Measurements from ENCODE around the gene C12orf43.

C12orf43 gene

DNA sequence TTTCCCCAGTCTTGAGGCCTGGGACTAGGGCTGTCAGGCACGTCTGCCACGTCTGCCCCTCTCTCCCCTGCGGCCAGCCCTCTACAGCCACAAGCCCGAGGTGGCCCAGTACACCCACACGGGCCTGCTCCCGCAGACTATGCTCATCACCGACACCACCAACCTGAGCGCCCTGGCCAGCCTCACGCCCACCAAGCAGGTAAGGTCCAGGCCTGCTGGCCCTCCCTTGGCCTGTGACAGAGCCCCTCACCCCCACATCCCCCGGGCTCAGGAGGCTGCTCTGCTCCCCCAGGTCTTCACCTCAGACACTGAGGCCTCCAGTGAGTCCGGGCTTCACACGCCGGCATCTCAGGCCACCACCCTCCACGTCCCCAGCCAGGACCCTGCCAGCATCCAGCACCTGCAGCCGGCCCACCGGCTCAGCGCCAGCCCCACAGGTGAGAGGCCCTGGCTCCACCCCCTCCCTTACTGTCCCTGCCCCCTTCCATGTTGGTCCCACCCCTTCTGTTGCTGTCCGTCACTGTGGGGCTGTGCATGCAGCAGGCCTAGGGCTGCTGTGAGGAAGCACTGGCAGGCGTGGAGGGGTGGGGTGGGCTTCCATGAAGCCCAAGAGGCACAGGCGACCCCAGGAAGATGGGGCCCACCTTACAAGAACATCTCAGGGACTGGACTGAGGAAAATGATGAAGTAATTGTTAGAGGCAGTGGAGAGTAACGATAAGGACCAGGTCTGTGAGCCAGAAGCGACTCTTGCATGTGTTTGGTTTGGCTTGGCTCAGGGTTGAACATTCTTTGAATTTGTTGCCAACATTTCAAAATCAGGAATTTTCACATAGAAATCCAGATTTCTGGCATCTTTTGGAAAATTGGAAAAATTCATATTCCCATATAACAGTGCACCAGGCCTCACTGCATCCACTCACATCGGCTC, 16.8 kb downstream of the C12orf43 start:
- DNase-seq (ENCODE audit: low read depth), result no peak

DNA sequence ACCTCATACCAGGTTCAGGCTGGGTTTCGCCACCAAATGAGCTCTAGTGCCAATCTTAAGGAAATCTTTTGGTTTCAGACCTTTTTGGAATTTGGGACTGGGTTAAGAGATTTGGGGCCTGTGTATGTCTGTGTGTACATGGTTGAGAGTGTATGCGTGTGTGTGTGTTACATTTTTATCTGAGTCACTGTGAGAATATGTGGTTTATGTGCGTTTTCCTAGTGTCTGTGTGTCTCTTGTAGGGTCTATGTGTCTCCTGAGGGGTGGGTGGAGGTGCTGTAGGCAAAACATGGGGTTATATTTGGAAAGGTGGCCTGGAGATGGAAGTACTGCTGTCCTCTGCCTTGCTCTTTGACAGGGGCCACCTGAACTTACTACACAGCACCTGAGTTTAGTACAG, 17.9 kb downstream of the C12orf43 start:
- DNase-seq (ENCODE audit: low read depth), result no peak

DNA sequence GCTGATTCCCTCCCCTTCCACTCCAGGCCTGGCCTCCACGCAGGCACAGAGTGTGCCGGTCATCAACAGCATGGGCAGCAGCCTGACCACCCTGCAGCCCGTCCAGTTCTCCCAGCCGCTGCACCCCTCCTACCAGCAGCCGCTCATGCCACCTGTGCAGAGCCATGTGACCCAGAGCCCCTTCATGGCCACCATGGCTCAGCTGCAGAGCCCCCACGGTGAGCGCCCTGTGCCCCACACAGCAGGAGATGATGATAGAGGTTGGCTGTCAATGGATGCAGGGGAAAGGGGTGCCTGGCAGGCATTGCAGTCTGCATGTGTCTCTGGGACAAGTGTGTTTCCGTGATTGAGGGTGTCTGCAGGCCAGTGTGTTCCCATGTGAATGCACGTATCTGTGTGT, 18.8 kb downstream of the C12orf43 start:
- DNase-seq (ENCODE audit: low read depth), result no peak

DNA sequence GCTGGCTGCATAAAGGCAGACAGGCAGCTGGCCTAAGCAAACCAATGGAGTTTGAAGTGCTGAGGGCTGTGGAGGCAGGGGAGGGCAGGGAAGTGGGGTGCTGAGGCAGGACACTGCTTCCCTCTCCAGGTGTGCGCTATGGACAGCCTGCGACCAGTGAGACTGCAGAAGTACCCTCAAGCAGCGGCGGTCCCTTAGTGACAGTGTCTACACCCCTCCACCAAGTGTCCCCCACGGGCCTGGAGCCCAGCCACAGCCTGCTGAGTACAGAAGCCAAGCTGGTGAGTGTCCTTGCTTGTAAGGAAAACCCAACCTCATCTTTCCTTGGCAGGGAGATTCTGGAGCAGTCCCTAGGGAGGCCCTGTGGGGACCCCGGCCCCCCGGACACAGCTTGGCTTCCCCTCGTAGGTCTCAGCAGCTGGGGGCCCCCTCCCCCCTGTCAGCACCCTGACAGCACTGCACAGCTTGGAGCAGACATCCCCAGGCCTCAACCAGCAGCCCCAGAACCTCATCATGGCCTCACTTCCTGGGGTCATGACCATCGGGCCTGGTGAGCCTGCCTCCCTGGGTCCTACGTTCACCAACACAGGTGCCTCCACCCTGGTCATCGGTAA, 20.0 kb downstream of the C12orf43 start:
- DNase-seq (ENCODE audit: low read depth), result no peak

DNA sequence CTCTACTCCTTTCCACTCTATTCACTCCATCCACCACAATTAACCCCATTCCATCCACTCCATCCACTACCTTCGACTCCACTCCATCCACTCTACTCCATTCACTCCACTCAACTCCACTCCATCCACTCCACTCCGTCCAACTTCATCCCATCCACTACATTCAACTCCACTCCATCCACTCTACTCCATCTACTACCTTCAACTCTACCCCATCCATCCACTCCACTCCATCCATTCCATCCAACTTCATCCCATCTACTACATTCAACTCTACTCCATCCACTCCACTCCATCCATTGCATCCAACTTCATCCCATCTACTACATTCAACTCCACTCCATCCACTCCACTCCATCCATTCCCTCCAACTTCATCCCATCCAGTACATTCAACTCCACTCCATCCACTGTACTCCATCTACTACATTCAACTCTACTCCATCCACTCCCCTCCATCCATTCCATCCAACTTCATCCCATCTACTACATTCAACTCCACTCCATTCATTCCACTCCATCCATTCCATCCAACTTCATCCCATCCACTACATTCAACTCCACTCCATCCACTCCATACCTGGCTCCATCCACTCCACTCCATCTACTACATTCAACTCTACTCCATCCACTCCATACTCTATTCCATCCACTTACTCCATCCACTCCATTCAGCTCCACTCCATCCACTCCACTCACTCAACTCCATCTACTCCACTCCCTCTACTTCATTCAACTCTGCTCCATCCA, 21.5 kb downstream of the C12orf43 start:
- DNase-seq (ENCODE audit: low read depth), result no peak

DNA sequence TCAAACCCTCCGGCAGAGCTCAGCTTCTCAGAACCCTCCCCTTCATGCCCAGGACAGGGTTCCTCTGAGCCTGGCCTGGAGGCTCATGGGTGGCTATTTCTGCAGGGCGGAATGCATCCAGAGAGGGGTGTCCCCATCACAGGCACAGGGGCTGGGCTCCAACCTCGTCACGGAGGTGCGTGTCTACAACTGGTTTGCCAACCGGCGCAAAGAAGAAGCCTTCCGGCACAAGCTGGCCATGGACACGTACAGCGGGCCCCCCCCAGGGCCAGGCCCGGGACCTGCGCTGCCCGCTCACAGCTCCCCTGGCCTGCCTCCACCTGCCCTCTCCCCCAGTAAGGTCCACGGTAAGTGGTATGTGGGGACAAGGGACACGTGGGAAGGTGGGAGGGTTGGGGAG, 22.2 kb downstream of the C12orf43 start:
- DNase-seq (ENCODE audit: low read depth), result no peak

DNA sequence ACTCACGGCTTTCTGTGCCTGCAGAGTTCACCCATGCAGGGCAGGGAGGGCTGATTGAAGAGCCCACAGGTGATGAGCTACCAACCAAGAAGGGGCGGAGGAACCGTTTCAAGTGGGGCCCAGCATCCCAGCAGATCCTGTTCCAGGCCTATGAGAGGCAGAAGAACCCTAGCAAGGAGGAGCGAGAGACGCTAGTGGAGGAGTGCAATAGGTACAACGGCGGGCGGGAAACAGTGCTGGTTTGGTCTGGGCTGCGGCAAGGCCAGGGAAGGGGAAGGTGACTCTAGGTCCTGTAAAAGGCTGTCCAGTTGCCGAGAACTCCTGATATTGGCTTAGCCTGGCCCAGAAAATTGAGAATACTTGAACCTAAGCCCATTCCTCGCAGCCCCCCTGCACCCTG, 22.8 kb downstream of the C12orf43 start:
- DNase-seq (ENCODE audit: low read depth), result no peak

DNA sequence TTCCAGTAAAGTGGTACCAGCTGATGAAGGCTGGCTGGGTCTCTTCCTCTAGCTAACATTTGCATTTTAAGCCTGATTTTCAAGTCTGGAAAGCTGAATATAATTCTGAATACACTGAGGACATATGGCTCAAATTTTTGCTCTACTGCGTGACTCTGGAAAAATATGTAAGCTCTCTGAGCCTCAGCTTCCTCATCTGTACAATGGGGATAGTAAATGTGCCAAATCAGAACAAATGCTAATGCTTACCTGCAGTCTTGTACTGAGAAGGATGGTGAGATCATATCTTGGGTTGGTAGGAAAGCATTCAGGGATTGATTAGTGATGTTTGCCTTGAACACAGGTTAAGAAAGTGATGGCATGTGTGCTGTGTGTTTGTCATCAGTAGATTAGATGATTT, 23.3 kb downstream of the C12orf43 start:
- no peak for DNase-seq (ENCODE audit: low read depth)

DNA sequence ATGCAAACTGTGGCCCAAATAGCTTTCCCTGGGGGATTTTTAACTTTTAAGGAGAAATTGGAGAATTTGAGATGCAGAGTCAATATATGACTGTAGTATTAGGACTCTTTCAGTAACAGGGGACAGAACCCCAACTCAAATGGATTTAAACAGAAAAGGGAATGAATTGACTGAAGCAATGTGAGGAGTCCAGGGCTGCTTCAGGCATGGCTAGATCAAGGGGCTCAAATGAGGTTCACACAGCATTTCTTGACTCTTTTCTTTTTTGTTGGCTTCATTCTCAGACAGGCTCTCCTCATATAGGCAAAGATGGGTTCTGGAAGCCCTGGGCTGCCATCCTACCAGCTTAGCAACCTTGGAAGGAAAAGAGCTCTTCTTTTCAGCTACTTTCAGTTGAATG, 24.3 kb downstream of the C12orf43 start:
- no peak for DNase-seq (ENCODE audit: low read depth)

DNA sequence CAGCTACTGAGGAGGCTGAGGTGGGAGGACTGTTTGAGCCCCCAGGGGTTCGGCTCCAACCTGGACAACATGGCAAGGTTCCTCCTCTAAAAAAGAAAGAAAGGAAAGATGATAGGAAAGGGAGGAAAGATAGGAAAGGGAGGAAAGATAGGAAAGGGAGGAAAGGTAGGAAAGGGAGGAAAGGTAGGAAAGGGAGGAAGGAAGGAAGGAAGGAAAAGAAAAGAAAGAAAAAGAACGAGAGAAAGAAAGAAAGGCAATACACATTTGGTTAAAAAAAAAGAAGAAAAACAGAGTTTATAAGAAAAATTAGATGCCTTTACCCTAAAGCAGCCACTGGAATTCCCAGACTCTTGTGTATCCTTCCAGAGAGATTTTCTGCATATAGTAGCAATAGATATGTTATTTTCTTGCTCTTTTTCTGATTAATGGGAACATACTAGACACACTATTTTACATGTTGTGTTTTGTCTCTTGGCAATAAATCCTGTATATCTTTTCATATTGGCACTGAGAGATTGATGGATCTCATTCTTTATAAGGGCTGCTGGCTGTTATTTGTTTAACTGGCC, 25.7 kb downstream of the C12orf43 start:
- DNase-seq (ENCODE audit: low read depth), result no peak

DNA sequence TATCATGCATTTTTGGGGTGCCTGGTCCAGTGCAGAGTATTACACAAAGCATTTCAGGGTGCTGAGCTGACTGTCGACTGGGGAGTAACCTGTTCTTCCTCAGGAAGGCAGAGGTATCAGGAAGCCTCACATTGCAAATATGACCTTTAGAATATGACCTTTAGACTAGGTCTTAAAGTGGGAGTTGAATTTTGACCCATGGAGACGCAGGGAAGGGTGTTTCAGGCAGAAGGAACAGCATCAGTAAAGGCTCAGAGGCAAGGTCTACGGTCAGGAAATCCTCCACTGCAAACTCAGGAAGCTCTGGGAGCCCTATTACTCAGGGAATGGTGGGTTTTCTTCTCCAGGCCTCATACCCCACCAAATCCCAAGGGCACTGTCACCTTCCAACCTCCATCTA, 26.6 kb downstream of the C12orf43 start:
- DNase-seq (ENCODE audit: low read depth), result no peak

DNA sequence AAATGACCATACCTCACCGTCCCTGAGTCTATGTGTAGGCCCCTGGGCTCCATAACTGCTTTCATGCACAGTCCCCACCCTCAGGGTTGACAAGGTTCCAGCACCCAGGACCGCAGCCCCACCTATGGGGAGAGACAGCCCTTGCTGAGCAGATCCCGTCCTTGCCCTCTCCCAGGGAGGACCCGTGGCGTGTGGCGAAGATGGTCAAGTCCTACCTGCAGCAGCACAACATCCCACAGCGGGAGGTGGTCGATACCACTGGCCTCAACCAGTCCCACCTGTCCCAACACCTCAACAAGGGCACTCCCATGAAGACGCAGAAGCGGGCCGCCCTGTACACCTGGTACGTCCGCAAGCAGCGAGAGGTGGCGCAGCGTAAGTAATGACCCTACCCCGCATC, 27.6 kb downstream of the C12orf43 start:
- DNase-seq (ENCODE audit: low read depth), result no peak

DNA sequence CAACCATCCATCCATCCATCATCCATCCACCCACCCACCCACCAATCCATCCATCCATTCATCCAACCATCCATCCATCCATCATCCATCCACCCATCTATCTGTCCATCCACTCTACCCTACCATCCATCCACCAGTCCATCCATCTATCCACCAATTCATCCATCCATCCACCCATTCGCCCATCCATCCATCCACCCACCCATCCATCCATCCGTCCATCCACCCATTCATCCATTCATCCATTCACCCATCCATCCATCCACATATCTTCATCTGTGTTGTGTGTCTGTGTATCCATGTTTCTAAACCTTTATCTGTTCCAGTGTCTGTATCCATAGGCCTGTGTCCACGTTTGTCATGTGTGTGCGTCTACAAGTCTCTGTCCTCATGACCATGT, 28.1 kb downstream of the C12orf43 start:
- DNase-seq (ENCODE audit: low read depth), result no peak

DNA sequence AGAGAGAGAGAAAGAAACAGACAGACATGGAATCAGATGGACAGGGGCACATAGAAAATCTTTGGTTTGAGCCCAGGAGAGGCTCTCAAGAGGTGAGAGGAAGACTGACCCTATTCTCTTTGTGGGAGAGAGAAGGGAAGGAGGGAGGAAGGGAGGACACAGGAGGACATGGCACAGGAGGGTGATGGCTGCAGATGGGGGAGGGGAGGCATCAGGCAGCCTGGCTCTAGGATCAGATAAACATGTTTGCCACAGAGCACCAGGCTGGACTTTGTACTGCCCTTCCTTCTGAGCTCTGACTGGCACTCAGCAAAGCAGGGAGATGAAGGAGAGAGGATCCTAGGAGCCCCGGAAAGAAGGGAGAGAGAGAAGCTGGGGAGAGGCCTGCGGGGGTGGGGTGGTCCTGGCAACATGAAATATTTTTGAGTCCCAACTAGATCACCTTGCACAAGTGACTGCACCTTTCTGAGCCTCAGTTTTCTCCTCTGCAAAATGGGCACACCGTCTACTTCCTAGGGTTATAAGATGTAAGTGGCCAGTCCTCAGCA, 31.9 kb downstream of the C12orf43 start:
- DNase-seq (ENCODE audit: low read depth), result no peak

DNA sequence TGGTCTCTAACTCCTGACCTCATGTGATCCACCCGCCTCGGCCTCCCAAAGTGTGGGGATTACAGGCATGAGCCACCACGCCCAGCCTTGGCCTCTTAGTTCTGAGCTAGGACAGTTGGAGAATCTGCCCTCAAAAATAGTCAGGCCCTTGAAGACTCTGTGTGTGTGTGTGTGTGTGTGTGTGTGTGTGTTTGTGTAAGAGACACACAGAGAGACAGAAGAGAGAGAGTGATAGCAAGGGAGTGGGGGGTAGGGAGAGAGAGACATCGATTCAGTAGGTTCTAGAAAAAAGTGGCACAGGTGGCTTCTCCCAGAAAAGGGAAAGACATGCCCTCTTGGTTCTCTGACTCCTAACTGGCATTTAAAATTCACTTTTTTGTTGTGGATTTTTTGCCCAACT, 32.5 kb downstream of the C12orf43 start:
- DNase-seq (ENCODE audit: low read depth), result no peak

DNA sequence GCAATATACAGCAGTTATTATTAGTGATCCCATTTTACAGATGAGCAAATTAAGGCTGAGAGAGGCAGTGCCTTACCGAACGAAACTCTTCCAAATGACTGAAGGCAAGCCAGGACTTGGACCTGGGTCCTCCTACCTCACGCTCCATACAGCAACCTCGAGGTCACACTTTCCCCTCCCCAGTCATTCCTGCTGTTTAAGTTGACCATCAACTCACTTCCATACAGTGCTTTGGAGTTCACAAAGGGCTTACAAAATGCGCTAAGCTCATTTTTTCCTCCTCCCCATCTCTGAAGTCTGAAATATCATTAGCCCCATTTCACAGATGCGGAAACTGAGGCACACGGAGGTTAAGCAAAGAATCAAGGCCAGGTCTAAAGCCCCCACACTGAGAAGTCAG, 33.6 kb downstream of the C12orf43 start:
- DNase-seq (ENCODE audit: low read depth), result no peak

DNA sequence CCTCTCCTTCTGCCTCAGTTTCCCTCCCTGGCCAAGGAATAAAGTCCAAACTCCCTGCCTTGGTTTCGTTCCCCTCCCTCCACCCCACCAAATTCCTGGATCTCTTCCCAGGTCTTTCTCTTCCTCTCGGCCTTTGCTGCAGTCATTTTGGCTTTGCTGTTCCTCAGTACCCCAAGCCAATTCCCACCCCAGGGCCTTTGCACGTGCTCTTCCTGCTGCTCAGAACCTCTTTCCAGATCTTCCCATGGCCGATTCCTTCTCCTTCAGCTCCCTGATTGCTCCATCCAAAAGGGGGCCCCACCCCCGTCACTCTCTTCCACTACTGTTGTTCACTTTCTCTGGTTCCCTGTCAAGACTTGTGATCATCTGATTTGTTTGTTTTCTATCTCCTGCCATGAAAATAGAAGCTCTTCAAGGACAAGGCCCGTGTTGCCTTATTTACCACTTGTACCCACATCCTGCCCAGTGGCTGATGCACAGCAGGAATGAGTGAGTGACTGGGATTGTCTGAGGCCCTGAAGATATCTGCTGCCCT, 34.8 kb downstream of the C12orf43 start:
- DNase-seq (ENCODE audit: low read depth), result no peak

DNA sequence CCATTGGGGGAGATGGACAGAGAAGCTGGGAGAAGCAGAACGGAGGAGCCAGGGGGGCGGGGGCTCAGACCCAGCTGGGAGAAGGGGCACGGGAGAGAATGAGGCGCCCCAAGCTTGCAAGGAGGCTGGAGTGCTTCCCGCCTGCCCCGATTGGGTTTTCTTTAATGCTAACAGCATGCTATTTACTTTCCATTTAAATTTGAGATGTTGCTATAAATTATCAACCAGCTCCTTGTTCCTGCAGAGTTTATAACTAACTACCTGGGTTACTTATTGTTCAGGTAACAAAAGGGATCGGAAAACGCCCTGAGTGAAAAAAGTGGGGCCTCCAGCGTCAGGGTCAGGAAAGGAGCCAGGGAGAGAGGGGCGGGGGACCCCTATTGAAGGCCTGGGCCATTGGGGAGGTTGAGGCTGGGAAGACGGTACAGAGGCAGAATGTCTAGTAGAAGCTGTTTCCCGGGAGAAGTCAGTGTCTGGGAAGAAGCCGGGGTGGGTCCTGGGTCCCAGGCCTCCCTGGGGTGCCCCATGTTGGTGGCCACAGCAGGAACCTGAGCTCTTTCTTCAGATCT, 35.4 kb downstream of the C12orf43 start:
- DNase-seq (ENCODE audit: low read depth), result no peak

DNA sequence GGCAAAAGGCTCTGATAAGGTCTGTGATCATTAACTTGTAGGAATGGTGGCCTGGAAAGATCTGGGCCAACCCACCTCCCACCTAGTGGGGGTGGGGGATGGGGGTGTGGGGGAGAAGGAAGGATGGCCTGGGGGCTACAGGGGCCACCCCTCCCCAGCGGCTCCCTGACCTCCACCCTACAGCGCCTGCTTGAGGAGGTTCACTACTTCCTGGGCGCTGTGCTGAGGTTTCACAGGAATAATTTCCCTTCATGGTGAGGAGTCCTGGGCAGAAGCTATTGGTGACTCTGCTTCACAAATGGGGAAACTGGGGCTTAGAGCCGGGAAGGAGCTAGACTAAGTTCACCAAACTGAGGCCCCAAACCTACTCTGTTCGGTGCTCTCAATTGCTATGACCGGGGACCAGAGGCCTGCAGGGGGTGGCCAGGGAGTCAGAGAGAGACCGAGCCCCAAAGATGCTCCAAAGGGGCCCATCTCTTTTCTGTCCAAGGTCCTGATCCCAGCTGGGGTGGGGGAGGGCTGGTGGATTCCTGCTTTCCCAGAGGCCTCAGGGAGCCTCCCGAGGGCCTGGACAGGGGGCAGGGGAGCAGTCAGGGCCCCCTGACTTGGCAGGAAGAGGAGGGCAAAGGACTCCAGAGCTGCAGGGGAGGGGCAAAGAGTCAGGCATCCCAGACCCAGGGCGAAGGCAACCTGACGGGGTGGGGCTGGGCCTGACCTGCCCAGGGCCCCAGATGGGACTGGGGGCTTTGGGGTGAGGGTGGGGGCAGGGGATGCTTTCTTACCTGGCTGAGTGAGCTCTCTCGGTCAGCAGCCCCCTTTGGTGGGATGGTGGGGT, 36.2 kb downstream of the C12orf43 start:
- no peak for DNase-seq (ENCODE audit: low read depth)

DNA sequence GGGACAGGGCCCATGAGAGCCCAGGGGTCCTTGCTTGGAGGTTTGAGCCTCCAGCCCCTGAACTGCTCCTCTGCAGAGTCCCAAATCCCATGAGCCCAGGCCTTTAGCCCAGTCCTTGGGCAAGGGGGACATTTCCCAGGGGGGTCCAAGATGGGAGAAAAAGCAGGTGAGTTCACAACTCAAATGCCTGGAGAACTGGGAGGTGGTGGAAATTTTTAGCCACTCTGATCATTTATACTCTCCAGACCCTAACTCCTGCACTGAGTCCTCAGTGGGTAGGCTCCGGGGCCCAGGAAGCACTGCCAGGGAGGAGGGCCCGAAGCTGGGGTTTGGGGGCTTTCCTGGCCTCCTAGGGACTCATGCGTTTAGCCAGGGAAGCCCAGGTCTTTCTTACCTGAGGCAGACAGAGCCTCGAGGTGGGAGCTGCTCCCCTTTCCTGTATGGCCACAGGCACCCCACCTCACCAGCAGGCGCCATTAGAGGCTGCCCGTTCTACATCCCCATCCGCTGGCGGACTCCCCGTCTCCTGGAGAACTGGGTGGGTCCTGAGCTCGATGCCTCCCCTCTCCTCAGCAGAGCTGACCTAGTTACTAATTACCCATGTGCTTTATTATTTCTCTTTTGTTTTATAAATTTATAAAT, 36.9 kb downstream of the C12orf43 start:
- DNase-seq (ENCODE audit: low read depth), result no peak
